Measurements from ENCODE around the gene SIN3B. TPM values are rescaled to one million over a fixed set of nuclear protein-coding genes. Genes with fewer than 3 reads are reported as not detected.
A peak's percentile ranks its signal among the peaks of the same experiment; 100 is the strongest.

Gene SIN3B
- total and polyA plus RNA-seq, 7 experiments from 2014 or later = 4.0 to 105 (median 83.1) TPM

DNA sequence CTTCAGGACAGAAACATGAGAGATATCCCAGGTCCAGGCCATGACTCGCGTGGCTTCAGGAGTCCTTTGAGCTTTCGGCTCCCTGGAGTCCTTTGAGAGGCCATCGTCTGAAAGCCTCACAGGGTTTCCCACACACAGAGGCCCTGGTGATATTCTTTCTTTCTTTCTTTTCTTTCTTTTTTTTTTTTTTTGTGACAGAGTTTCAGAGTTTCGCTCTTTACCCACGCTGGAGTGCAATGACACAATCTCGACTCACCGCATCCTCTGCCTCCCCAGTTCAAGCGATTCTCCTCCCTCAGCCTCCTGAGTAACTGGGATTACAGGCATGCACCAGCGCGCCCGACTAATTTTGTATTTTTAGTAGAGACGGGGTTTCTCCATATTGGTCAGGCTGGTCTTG lies 5.5 kb downstream of the SIN3B start:
- no peak overlapping the region for H3K4me3 ChIP-seq (ENCODE audit: low read length)
- ATAC-seq (no peak), DNase-seq (no peak)
- intact Hi-C loops (cut with micrococcal nuclease) = no loop called here
- Mint-ChIP-seq H3K36me3 (peaks cover 4 to 31% (median 18%) of the 10 kb centered on the region in 5 donors), H3K4me1 (peaks cover 13 to 35% (median 28%) of the 10 kb centered on the region in 7 donors), H3K4me3 (no peak overlapping the region), H3K27me3 (no peaks in the 10 kb centered on the region), H3K27ac (peak overlapping the region in 1 of 9 donors; percentile 41), H3K9me3 (peaks cover 0 to 1% (median 0%) of the 10 kb centered on the region in 11 donors)
- peaks cover 2 to 77% (median 12%) of the 10 kb centered on the region in 3 experiments for H3K36me3 ChIP-seq (ENCODE audit: control insufficient read depth in 2 of 3, insufficient read depth in 3 of 3, low read length in 3 of 3)
- H3K27me3 ChIP-seq (ENCODE audit: control insufficient read depth in 2 of 2, insufficient read depth in 2 of 2, low read length in 2 of 2) = no peaks in the 10 kb centered on the region
- no peaks in the 10 kb centered on the region for H3K9me3 ChIP-seq (ENCODE audit: control insufficient read depth in 2 of 3, low read length in 3 of 3)
- peaks cover 3 to 8% of the 10 kb centered on the region in 2 donors for H3K4me1 ChIP-seq (ENCODE audit: control insufficient read depth in 2 of 2, insufficient read depth in 2 of 2, low read length in 2 of 2)
- CTCF ChIA-PET = interaction anchor here (0.6 to 0.7 kb wide), 2 partner anchors 290 to 1743 kb away, joined by 4 to 5 read pairs; no protein-coding TSS in a partner anchor
- POLR2A ChIA-PET = no interaction called here
- H3K27ac ChIP-seq (ENCODE audit: low read depth, low read length) = no peak overlapping the region

GRCh38 chr19:16836115-16837034 lies 7.2 kb downstream of the SIN3B start:
- POLR2A ChIA-PET = no interaction called here
- peaks cover 6 to 87% (median 12%) of the 10 kb centered on the region in 3 experiments for H3K36me3 ChIP-seq (ENCODE audit: control insufficient read depth in 2 of 3, insufficient read depth in 3 of 3, low read length in 3 of 3)
- Mint-ChIP-seq H3K27ac (peak overlapping the region in 2 of 9 donors; percentile 76 to 88), H3K4me1 (peaks cover 4 to 22% (median 15%) of the 10 kb centered on the region in 7 donors), H3K27me3 (no peaks in the 10 kb centered on the region), H3K9me3 (no peaks in the 10 kb centered on the region), H3K4me3 (no peak overlapping the region), H3K36me3 (peaks cover 3 to 39% (median 17%) of the 10 kb centered on the region in 5 donors)
- no peak for DNase-seq
- peak; percentile 84 for ATAC-seq
- H3K4me3 ChIP-seq (ENCODE audit: low read length) = no peak overlapping the region
- CTCF ChIA-PET = interaction anchor here (1.2 kb wide), 1 partner anchor 107 kb away, joined by 8 read pairs; no protein-coding TSS in a partner anchor
- intact Hi-C loops (cut with micrococcal nuclease) = no loop called here
- H3K4me1 ChIP-seq (ENCODE audit: control insufficient read depth in 2 of 2, insufficient read depth in 2 of 2, low read length in 2 of 2) = no peaks in the 10 kb centered on the region
- H3K27me3 ChIP-seq (ENCODE audit: control insufficient read depth in 2 of 2, insufficient read depth in 2 of 2, low read length in 2 of 2) = no peaks in the 10 kb centered on the region
- no peaks in the 10 kb centered on the region for H3K9me3 ChIP-seq (ENCODE audit: control insufficient read depth in 2 of 3, low read length in 3 of 3)
- no peak overlapping the region for H3K27ac ChIP-seq (ENCODE audit: low read depth, low read length)

- no peak overlapping the region for H3K27ac ChIP-seq (ENCODE audit: low read depth, low read length)
- no peak overlapping the region for H3K4me3 ChIP-seq (ENCODE audit: low read length)
- DNase-seq = no peak
- H3K27ac Mint-ChIP-seq = peak overlapping the region in 2 of 9 donors; percentile 76 to 88
- H3K4me1 Mint-ChIP-seq = peaks cover 4 to 19% (median 11%) of the 10 kb centered on the region in 7 donors
- H3K36me3 Mint-ChIP-seq = peaks cover 0 to 37% (median 13%) of the 10 kb centered on the region in 5 donors
- POLR2A ChIA-PET = no interaction called here
- H3K9me3 Mint-ChIP-seq = no peaks in the 10 kb centered on the region
- no peak for ATAC-seq
- H3K9me3 ChIP-seq (ENCODE audit: control insufficient read depth in 2 of 3, low read length in 3 of 3) = no peaks in the 10 kb centered on the region
- intact Hi-C loops (cut with micrococcal nuclease) = no loop called here
- peak overlapping the region in 1 of 10 donors; percentile 18 for H3K4me3 Mint-ChIP-seq
- H3K27me3 Mint-ChIP-seq = no peaks in the 10 kb centered on the region
- H3K4me1 ChIP-seq (ENCODE audit: control insufficient read depth in 2 of 2, insufficient read depth in 2 of 2, low read length in 2 of 2) = no peaks in the 10 kb centered on the region
- peaks cover 6 to 87% (median 12%) of the 10 kb centered on the region in 3 experiments for H3K36me3 ChIP-seq (ENCODE audit: control insufficient read depth in 2 of 3, insufficient read depth in 3 of 3, low read length in 3 of 3)
- CTCF ChIA-PET = no interaction called here
- H3K27me3 ChIP-seq (ENCODE audit: control insufficient read depth in 2 of 2, insufficient read depth in 2 of 2, low read length in 2 of 2) = no peaks in the 10 kb centered on the region
Measured at GRCh38 chr19:16837035-16837362, 7.8 kb downstream of the SIN3B start.

DNA sequence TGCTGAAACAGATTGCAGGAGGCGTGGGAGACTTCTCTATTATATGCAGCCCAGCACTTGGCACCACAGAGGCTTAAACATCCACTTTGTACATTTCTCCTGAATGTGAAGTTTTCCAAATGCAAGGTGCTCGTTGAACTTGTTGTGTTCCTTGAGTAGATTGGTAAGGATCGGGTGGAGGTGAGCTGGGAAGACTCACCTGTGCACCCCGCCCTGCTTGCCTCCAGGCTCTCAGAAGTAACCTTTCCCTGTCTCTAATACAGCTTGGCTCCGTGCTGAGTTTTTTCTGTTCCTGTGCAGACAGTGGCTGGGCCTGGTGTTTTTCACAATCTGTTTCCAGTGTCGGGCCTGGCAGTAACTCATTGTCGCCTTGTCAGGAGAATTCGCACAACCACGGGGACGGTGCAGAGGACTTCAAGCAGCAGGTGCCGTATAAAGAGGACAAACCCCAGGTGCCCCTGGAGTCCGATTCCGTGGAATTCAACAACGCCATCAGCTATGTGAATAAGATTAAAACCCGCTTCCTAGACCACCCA lies 12.3 kb downstream of the SIN3B start:
- intact Hi-C loops (cut with micrococcal nuclease) = no loop called here
- no peak for ATAC-seq
- peaks cover under 1 to 43% (median 19%) of the 10 kb centered on the region in 5 donors for H3K36me3 Mint-ChIP-seq
- Histone ChIP-seq H3K27ac (ENCODE audit: low read depth, low read length) (no peak overlapping the region), H3K36me3 (ENCODE audit: control insufficient read depth in 2 of 3, insufficient read depth in 3 of 3, low read length in 3 of 3) (peaks cover 3 to 92% (median 6%) of the 10 kb centered on the region in 3 experiments), H3K27me3 (ENCODE audit: control insufficient read depth in 2 of 2, insufficient read depth in 2 of 2, low read length in 2 of 2) (no peaks in the 10 kb centered on the region), H3K4me3 (ENCODE audit: low read length) (no peak overlapping the region), H3K4me1 (ENCODE audit: control insufficient read depth in 2 of 2, insufficient read depth in 2 of 2, low read length in 2 of 2) (no peaks in the 10 kb centered on the region), H3K9me3 (ENCODE audit: control insufficient read depth in 2 of 3, low read length in 3 of 3) (no peaks in the 10 kb centered on the region)
- H3K9me3 Mint-ChIP-seq = peaks cover 0 to 2% (median 0%) of the 10 kb centered on the region in 11 donors
- H3K27me3 Mint-ChIP-seq = no peaks in the 10 kb centered on the region
- no peak overlapping the region for H3K27ac Mint-ChIP-seq
- ChIA-PET CTCF (no interaction called here), POLR2A (no interaction called here)
- no peak for DNase-seq
- H3K4me1 Mint-ChIP-seq = peaks cover 0 to 22% (median 11%) of the 10 kb centered on the region in 7 donors
- no peak overlapping the region for H3K4me3 Mint-ChIP-seq

GRCh38 chr19:16846901-16847300 lies 17.7 kb downstream of the SIN3B start:
- POLR2A ChIA-PET = no interaction called here
- DNase-seq = no peak
- Mint-ChIP-seq H3K4me1 (peaks cover 0 to 10% (median 0%) of the 10 kb centered on the region in 7 donors), H3K4me3 (no peak overlapping the region), H3K27me3 (no peaks in the 10 kb centered on the region), H3K36me3 (peaks cover 9 to 62% (median 30%) of the 10 kb centered on the region in 5 donors), H3K9me3 (peaks cover 0 to 2% (median 0%) of the 10 kb centered on the region in 11 donors), H3K27ac (no peak overlapping the region)
- Histone ChIP-seq H3K36me3 (ENCODE audit: control insufficient read depth in 2 of 3, insufficient read depth in 3 of 3, low read length in 3 of 3) (peaks cover 0 to 96% (median 3%) of the 10 kb centered on the region in 3 experiments), H3K4me3 (ENCODE audit: low read length) (no peak overlapping the region), H3K27me3 (ENCODE audit: control insufficient read depth in 2 of 2, insufficient read depth in 2 of 2, low read length in 2 of 2) (no peaks in the 10 kb centered on the region), H3K9me3 (ENCODE audit: control insufficient read depth in 2 of 3, low read length in 3 of 3) (no peaks in the 10 kb centered on the region), H3K4me1 (ENCODE audit: control insufficient read depth in 2 of 2, insufficient read depth in 2 of 2, low read length in 2 of 2) (no peaks in the 10 kb centered on the region), H3K27ac (ENCODE audit: low read depth, low read length) (no peak overlapping the region)
- CTCF ChIA-PET = no interaction called here
- intact Hi-C loops (cut with micrococcal nuclease) = no loop called here
- ATAC-seq = no peak

DNA sequence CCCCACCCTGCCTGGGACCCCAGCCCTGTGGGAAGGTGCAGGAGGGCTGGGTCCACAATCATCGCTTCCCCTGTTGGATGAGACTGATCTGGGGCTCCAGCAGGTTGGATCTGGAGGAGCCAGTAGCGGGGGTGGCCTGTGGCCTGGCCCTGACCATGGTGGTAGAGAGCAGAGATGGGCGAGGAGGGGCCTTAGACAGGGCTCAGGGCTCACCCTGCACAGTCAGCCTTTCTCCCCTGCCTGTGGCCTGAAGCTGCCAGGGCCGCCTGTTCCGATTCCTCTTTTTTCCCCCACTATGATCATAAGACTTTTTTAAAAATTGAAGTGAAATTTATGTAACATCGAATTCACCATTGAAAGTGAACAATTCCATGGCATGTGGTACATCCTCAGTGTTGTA lies 18.2 kb downstream of the SIN3B start:
- peaks cover 9 to 65% (median 30%) of the 10 kb centered on the region in 5 donors for H3K36me3 Mint-ChIP-seq
- no peak for DNase-seq
- H3K27ac Mint-ChIP-seq = peak overlapping the region in 1 of 9 donors; percentile 75
- no peaks in the 10 kb centered on the region for H3K27me3 Mint-ChIP-seq
- H3K9me3 Mint-ChIP-seq = peaks cover 0 to 2% (median 0%) of the 10 kb centered on the region in 11 donors
- intact Hi-C loops (cut with micrococcal nuclease) = no loop called here
- POLR2A ChIA-PET = no interaction called here
- peaks cover 0 to 10% (median 0%) of the 10 kb centered on the region in 7 donors for H3K4me1 Mint-ChIP-seq
- no peak overlapping the region for H3K27ac ChIP-seq (ENCODE audit: low read depth, low read length)
- no peaks in the 10 kb centered on the region for H3K9me3 ChIP-seq (ENCODE audit: control insufficient read depth in 2 of 3, low read length in 3 of 3)
- H3K4me3 ChIP-seq (ENCODE audit: low read length) = no peak overlapping the region
- CTCF ChIA-PET = no interaction called here
- peak; percentile 36 for ATAC-seq
- no peaks in the 10 kb centered on the region for H3K27me3 ChIP-seq (ENCODE audit: control insufficient read depth in 2 of 2, insufficient read depth in 2 of 2, low read length in 2 of 2)
- H3K36me3 ChIP-seq (ENCODE audit: control insufficient read depth in 2 of 3, insufficient read depth in 3 of 3, low read length in 3 of 3) = peaks cover 0 to 96% (median 3%) of the 10 kb centered on the region in 3 experiments
- no peaks in the 10 kb centered on the region for H3K4me1 ChIP-seq (ENCODE audit: control insufficient read depth in 2 of 2, insufficient read depth in 2 of 2, low read length in 2 of 2)
- H3K4me3 Mint-ChIP-seq = no peak overlapping the region

All from naive thymus-derived CD4-positive, alpha-beta T cell (primary cell).